NCI-H2227 (cell line): ENCODE results near the gene SLC27A5.
"Not testable (repeated sequence)": the region's sequence is repeated elsewhere in the genome, so short reads cannot be mapped to it uniquely, and the experiment has no call there.

Experiments used
- DNase-seq: peaks from one replicate; lab custom pipeline; 2025; ENCODE audit not compliant: unreplicated experiment; lab: John Stamatoyannopoulos, UW

Gene SLC27A5

GRCh38 chr19:58499021-58499927 is 12.5 kb downstream of the SLC27A5 start:
- peak; percentile 100 for DNase-seq

- DNase-seq = no peak
Observed at GRCh38 chr19:58498316-58499020, 13.3 kb downstream of the SLC27A5 start.

GRCh38 chr19:58497634-58498170 is 14.1 kb downstream of the SLC27A5 start:
- no peak for DNase-seq

GRCh38 chr19:58492265-58492664 is 19.5 kb downstream of the SLC27A5 start:
- DNase-seq = no peak

GRCh38 chr19:58491393-58491792 is 20.4 kb downstream of the SLC27A5 start:
- no peak for DNase-seq

GRCh38 chr19:58484349-58484748 is 27.4 kb downstream of the SLC27A5 start:
- not testable (repeated sequence) for DNase-seq

- DNase-seq = no peak
Observed at GRCh38 chr19:58483776-58484175, 28.0 kb downstream of the SLC27A5 start.

GRCh38 chr19:58482372-58482771 is 29.4 kb downstream of the SLC27A5 start:
- DNase-seq = no peak

GRCh38 chr19:58480831-58481230 is 31.0 kb downstream of the SLC27A5 start:
- DNase-seq = no peak

GRCh38 chr19:58480481-58480830 is 31.3 kb downstream of the SLC27A5 start:
- no peak for DNase-seq

- DNase-seq = no peak
Observed at GRCh38 chr19:58479736-58480480, 31.9 kb downstream of the SLC27A5 start.

- DNase-seq = no peak
Observed at GRCh38 chr19:58479303-58479702, 32.5 kb downstream of the SLC27A5 start.

- DNase-seq = no peak
Observed at GRCh38 chr19:58477871-58478270, 33.9 kb downstream of the SLC27A5 start.

GRCh38 chr19:58477130-58477529 is 34.7 kb downstream of the SLC27A5 start:
- DNase-seq = no peak

GRCh38 chr19:58476498-58477015 is 35.2 kb downstream of the SLC27A5 start:
- DNase-seq = peak; percentile 83

- peak; percentile 100 for DNase-seq
Observed at GRCh38 chr19:58475714-58476497, 35.9 kb downstream of the SLC27A5 start, which contains the start of gene ZNF446. ZNF446 (plus strand) TSS chr19:58476352; CDS start chr19:58477219, 867 bp downstream.

GRCh38 chr19:58474997-58475713 is 36.6 kb downstream of the SLC27A5 start:
- no peak for DNase-seq

GRCh38 chr19:58474291-58474996 is 37.3 kb downstream of the SLC27A5 start:
- no peak for DNase-seq

GRCh38 chr19:58473775-58474174 is 38.0 kb downstream of the SLC27A5 start:
- no peak for DNase-seq
